Stimulated activated naive CD8-positive, alpha-beta T cell treated with anti-CD3 and anti-CD28 coated beads, Interleukin-15, amount 100 ng/mL, for 72 hours (primary cell): Measurements from ENCODE around the gene SLC26A8.

ENCODE experiments used
- ATAC-seq: fragments of 150-1000 bp; cut with Tn5 transposase; 2 replicates; pipeline ENCODE4 v1.10.0; 2021; ENCODE audit warnings: mild to moderate bottlenecking, moderate library complexity
- DNase-seq, 2 donors: peaks; one replicate each; pipeline ENCODE4 v3.0.0; 2021 to 2022
- H3K27ac Mint-ChIP-seq, 2 donors: one replicate each; pipeline ENCODE4 v1.8.0; 2022; ENCODE audit warnings: mild to moderate bottlenecking in 2 of 2, mixed read lengths in 2 of 2, moderate library complexity in 2 of 2
- H3K27me3 Mint-ChIP-seq: one replicate; pipeline ENCODE4 v1.8.0; 2022; ENCODE audit warnings: mixed read lengths
- H3K4me1 Mint-ChIP-seq: one replicate; pipeline ENCODE4 v1.8.0; 2022; ENCODE audit warnings: mild to moderate bottlenecking, mixed read lengths
- H3K4me3 Mint-ChIP-seq, 2 donors: one replicate each; pipeline ENCODE4 v1.8.0; 2022; ENCODE audit warnings: mild to moderate bottlenecking in 2 of 2, mixed read lengths in 2 of 2, moderate library complexity in 1 of 2
- H3K9me3 Mint-ChIP-seq, 2 donors: one replicate each; pipeline ENCODE4 v1.8.0; 2022; ENCODE audit warnings: mixed read lengths in 2 of 2

The SLC26A8 gene

GRCh38 chr6:35905141-35905785 lies 119.2 kb downstream of the SLC26A8 start:
- Mint-ChIP-seq H3K27ac (no peak overlapping the region), H3K4me3 (no peak overlapping the region), H3K4me1 (peaks cover 21% of the 10 kb centered on the region), H3K27me3 (no peaks in the 10 kb centered on the region), H3K9me3 (peaks cover 8 to 20% of the 10 kb centered on the region in 2 donors)
- no peak for ATAC-seq
- DNase-seq, result no peak

DNA sequence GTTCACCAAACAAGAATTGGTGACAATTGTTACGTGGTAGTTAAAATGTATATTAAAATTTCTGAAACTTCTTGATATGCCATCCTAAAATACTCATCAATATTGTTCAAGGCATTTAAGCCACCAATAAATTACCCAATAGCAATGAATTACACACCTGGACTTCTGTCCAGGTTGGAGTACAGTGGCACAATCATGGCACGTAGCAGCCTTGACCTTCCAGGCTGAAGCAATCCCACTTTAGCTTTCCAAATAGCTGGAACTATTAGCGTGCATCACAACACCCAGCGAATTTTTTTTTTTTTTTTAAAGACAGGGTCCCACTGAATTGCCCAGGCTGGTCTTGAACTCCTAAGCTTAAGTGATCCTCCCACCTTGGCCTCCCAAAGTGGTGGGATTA lies 120.8 kb downstream of the SLC26A8 start:
- Mint-ChIP-seq H3K4me1 (peaks cover 17% of the 10 kb centered on the region), H3K9me3 (peaks cover 11 to 13% of the 10 kb centered on the region in 2 donors), H3K4me3 (no peak overlapping the region), H3K27me3 (no peaks in the 10 kb centered on the region), H3K27ac (no peak overlapping the region)
- ATAC-seq, result no peak
- no peak for DNase-seq

- Mint-ChIP-seq H3K9me3 (peaks cover 4 to 7% of the 10 kb centered on the region in 2 donors), H3K27ac (peak overlapping the region in 1 of 2 donors; percentile 5), H3K4me1 (peaks cover 16% of the 10 kb centered on the region), H3K4me3 (no peak overlapping the region), H3K27me3 (no peaks in the 10 kb centered on the region)
- DNase-seq (no peak), ATAC-seq (no peak)
These were observed 124.0 kb downstream of the SLC26A8 start for GRCh38 chr6:35900448-35900847.

- ATAC-seq (no peak), DNase-seq (no peak)
- Mint-ChIP-seq H3K9me3 (peaks cover 4 to 7% of the 10 kb centered on the region in 2 donors), H3K4me3 (no peak overlapping the region), H3K27me3 (no peaks in the 10 kb centered on the region), H3K27ac (peak overlapping the region in 1 of 2 donors; percentile 3), H3K4me1 (peaks cover 16% of the 10 kb centered on the region)
These were observed 126.4 kb downstream of the SLC26A8 start for GRCh38 chr6:35898003-35898402.

DNA sequence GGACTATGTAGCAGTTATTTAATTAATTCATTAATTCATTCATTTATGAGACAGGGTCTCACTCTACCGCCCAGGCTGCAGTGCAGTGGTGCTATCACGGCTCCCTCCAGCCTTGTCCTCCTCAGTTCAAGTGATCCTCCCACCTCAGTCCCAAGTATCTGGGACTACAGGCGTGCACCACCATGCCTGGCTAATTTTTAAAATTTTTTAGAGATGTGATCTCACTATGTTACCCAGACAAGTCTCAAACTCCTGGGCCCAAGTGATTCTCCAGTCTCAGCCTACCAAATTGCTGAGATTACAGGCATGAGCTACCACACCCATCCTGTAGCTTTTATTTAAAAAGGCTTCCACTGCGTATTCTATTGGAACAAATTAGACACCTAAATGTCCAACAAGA lies 127.0 kb downstream of the SLC26A8 start:
- Mint-ChIP-seq H3K9me3 (peaks cover 4 to 7% of the 10 kb centered on the region in 2 donors), H3K27ac (no peak overlapping the region), H3K27me3 (no peaks in the 10 kb centered on the region), H3K4me1 (peaks cover 16% of the 10 kb centered on the region), H3K4me3 (no peak overlapping the region)
- no peak for ATAC-seq
- no peak for DNase-seq

DNA sequence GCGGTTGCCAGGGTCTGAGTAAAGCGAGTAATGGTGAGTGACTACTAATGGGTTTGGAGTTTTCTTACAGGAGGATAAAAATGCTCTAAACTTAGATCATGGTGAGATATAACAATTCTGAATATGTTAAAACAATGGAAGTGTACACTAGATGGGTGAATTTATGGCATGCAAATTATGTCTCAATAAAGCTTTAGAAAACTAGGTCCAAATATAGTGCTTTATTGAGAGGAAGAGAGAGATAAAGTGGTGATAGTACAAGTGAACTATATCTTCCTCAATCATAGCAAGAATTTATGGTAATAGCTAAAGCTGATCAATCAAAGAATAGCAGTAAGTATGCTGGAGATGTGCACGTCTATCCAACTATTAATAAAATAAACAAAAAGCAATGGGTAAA lies 127.4 kb downstream of the SLC26A8 start:
- peaks cover 4 to 7% of the 10 kb centered on the region in 2 donors for H3K9me3 Mint-ChIP-seq
- H3K4me1 Mint-ChIP-seq, result peaks cover 16% of the 10 kb centered on the region
- H3K4me3 Mint-ChIP-seq, result no peak overlapping the region
- no peaks in the 10 kb centered on the region for H3K27me3 Mint-ChIP-seq
- DNase-seq (no peak), ATAC-seq (no peak)
- H3K27ac Mint-ChIP-seq, result no peak overlapping the region

DNA sequence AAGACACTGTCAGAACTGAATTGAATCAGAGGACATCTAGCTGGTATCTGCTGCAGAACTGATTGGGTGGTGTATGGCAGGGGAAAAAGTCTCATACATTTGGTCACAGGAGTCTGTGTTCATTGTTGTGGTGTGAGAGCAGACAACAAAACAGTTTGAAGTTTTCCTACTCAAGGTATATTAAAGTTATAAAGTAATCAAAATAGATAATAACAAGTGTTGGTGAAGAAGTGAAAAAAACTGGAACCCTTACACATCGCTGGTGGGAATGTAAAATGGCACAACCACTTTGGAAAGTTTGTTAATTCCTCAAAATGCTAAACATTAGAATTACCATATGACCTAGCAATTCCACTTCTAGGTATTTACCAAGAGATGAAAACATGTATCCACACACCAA lies 128.2 kb downstream of the SLC26A8 start:
- no peak overlapping the region for H3K27ac Mint-ChIP-seq
- H3K4me1 Mint-ChIP-seq, result peaks cover 16% of the 10 kb centered on the region
- ATAC-seq (no peak), DNase-seq (no peak)
- H3K4me3 Mint-ChIP-seq, result no peak overlapping the region
- peaks cover 4 to 7% of the 10 kb centered on the region in 2 donors for H3K9me3 Mint-ChIP-seq
- H3K27me3 Mint-ChIP-seq, result no peaks in the 10 kb centered on the region

- Mint-ChIP-seq H3K4me3 (no peak overlapping the region), H3K9me3 (peaks cover 4 to 7% of the 10 kb centered on the region in 2 donors), H3K27me3 (no peaks in the 10 kb centered on the region), H3K27ac (peak overlapping the region in 1 of 2 donors; percentile 44), H3K4me1 (peaks cover 13% of the 10 kb centered on the region)
- ATAC-seq, result no peak
- no peak for DNase-seq
These were observed 128.9 kb downstream of the SLC26A8 start for GRCh38 chr6:35895560-35895959.

GRCh38 chr6:35894776-35895175 lies 129.7 kb downstream of the SLC26A8 start:
- Mint-ChIP-seq H3K4me3 (no peak overlapping the region), H3K27me3 (no peaks in the 10 kb centered on the region), H3K27ac (no peak overlapping the region), H3K4me1 (peaks cover 9% of the 10 kb centered on the region), H3K9me3 (peaks cover 4 to 7% of the 10 kb centered on the region in 2 donors)
- no peak for DNase-seq
- no peak for ATAC-seq
